ENCODE results near the gene CYBC1.

Gene CYBC1

GRCh38 chr17:82433560-82434215, 16.9 kb downstream of the CYBC1 start:
- Histone ChIP-seq H3K36me3 (ENCODE audit: control insufficient read depth in 2 of 2, insufficient read depth in 1 of 2, low read length in 2 of 2) (peaks cover 4 to 32% of the 10 kb centered on the region in 2 experiments; a peak in 2 of 3 replicates), H3K9me3 (ENCODE audit: control insufficient read depth, insufficient read depth, low read depth, low read length) (no peaks in the 10 kb centered on the region), H3K27ac (ENCODE audit: extremely low read depth, low read depth, low read length) (no peak overlapping the region), H3K4me3 (ENCODE audit: low read depth, low read length) (no peak overlapping the region), H3K4me1 (ENCODE audit: control insufficient read depth, insufficient read depth, low read length) (no peaks in the 10 kb centered on the region)
- ChIA-PET CTCF (no interaction called here), POLR2A (interaction anchor here (0.8 kb wide), 1 partner anchor 9 kb away, joined by 3 read pairs; no protein-coding TSS in a partner anchor)
- no peak for TF ChIP-seq ZNF837 (tag by site-specific recombination; IDR thresholded peaks at IDR 0.05)
- TF ChIP-seq ZNF350 (tag by site-specific recombination; IDR thresholded peaks at IDR 0.05), result no peak
- TF ChIP-seq ZNF10 (tag by site-specific recombination; IDR thresholded peaks at IDR 0.05), result no peak
- TF ChIP-seq ZNF658 (tag by site-specific recombination; IDR thresholded peaks at IDR 0.05), result no peak
- no peak for TF ChIP-seq KLF8 (tag by site-specific recombination; IDR thresholded peaks at IDR 0.05)
- TF ChIP-seq ZNF280D (tag by site-specific recombination; IDR thresholded peaks at IDR 0.05), result no peak

GRCh38 chr17:82432017-82432416, 18.5 kb downstream of the CYBC1 start:
- Histone ChIP-seq H3K4me1 (ENCODE audit: control insufficient read depth, insufficient read depth, low read length) (no peaks in the 10 kb centered on the region), H3K27ac (ENCODE audit: extremely low read depth, low read depth, low read length) (no peak overlapping the region), H3K36me3 (ENCODE audit: control insufficient read depth in 2 of 2, insufficient read depth in 1 of 2, low read length in 2 of 2) (peaks cover 4 to 25% of the 10 kb centered on the region in 2 experiments; a peak in 2 of 3 replicates), H3K4me3 (ENCODE audit: low read depth, low read length) (no peak overlapping the region), H3K9me3 (ENCODE audit: control insufficient read depth, insufficient read depth, low read depth, low read length) (no peaks in the 10 kb centered on the region)
- TF ChIP-seq SP2 (tag by site-specific recombination; IDR thresholded peaks at IDR 0.05) (no peak), ZNF37A (tag by site-specific recombination; IDR thresholded peaks at IDR 0.05) (no peak), ZFHX2 (tag by site-specific recombination; conservative IDR thresholded peaks at IDR 0.05) (peak; percentile 40; the same call in 1 of the 2 replicates), EGR2 (tag by site-specific recombination; IDR thresholded peaks at IDR 0.05; ENCODE audit: low read depth) (peak; percentile 49; the same call in 1 of the 2 replicates), ZNF510 (tag by site-specific recombination; IDR thresholded peaks at IDR 0.05; ENCODE audit: insufficient replicate concordance) (no peak)
- ChIA-PET CTCF (no interaction called here), POLR2A (no interaction called here)

GRCh38 chr17:82429824-82430223, 20.7 kb downstream of the CYBC1 start:
- TF ChIP-seq ZNF776 (tag by site-specific recombination; IDR thresholded peaks at IDR 0.05; ENCODE audit: borderline replicate concordance) (no peak), ZNF426 (tag by site-specific recombination; IDR thresholded peaks at IDR 0.05) (no peak), ZNF223 (tag by site-specific recombination; IDR thresholded peaks at IDR 0.05) (no peak)
- no peak overlapping the region for H3K4me3 ChIP-seq (ENCODE audit: low read depth, low read length)
- no peaks in the 10 kb centered on the region for H3K4me1 ChIP-seq (ENCODE audit: control insufficient read depth, insufficient read depth, low read length)
- no peaks in the 10 kb centered on the region for H3K9me3 ChIP-seq (ENCODE audit: control insufficient read depth, insufficient read depth, low read depth, low read length)
- CTCF ChIA-PET, result no interaction called here
- H3K36me3 ChIP-seq (ENCODE audit: control insufficient read depth in 2 of 2, insufficient read depth in 1 of 2, low read length in 2 of 2), result peaks cover 4 to 6% of the 10 kb centered on the region in 2 experiments; a peak in 2 of 3 replicates
- H3K27ac ChIP-seq (ENCODE audit: extremely low read depth, low read depth, low read length), result no peak overlapping the region
- POLR2A ChIA-PET, result no interaction called here

- Histone ChIP-seq H3K4me3 (ENCODE audit: low read depth, low read length) (no peak overlapping the region), H3K36me3 (ENCODE audit: control insufficient read depth in 2 of 2, insufficient read depth in 1 of 2, low read length in 2 of 2) (peaks cover 1 to 4% of the 10 kb centered on the region in 2 experiments; a peak in 2 of 3 replicates), H3K27ac (ENCODE audit: extremely low read depth, low read depth, low read length) (peak overlapping the region; percentile 24; the same call in 1 of the 2 replicates), H3K4me1 (ENCODE audit: control insufficient read depth, insufficient read depth, low read length) (no peaks in the 10 kb centered on the region), H3K9me3 (ENCODE audit: control insufficient read depth, insufficient read depth, low read depth, low read length) (no peaks in the 10 kb centered on the region)
- ChIA-PET CTCF (interaction anchor here (0.7 kb wide), 1 partner anchor 225 kb away, joined by 3 read pairs; no protein-coding TSS in a partner anchor), POLR2A (interaction anchor here (0.6 kb wide), 1 partner anchor 115 kb away, joined by 4 read pairs; no protein-coding TSS in a partner anchor)
- TF ChIP-seq ZNF223 (tag by site-specific recombination; IDR thresholded peaks at IDR 0.05) (no peak), ZNF580 (tag by site-specific recombination; IDR thresholded peaks at IDR 0.05) (no peak), HOXD13 (CRISPR knock-in tag; IDR thresholded peaks at IDR 0.05; ENCODE audit: borderline replicate concordance) (no peak), ZNF677 (tag by site-specific recombination; IDR thresholded peaks at IDR 0.05) (no peak), ZNF76 (tag by site-specific recombination; IDR thresholded peaks at IDR 0.05; ENCODE audit: borderline replicate concordance, low read depth) (no peak), ZSCAN30 (tag by site-specific recombination; IDR thresholded peaks at IDR 0.05) (no peak)
These were observed 22.0 kb downstream of the CYBC1 start for GRCh38 chr17:82428546-82428945.
